Activated CD4-positive, alpha-beta T cell treated with anti-CD3 and anti-CD28 coated beads, Interleukin-2, Interleukin-4, amounts not matched to agents 100 ng/mL and 50 ng/mL, durations not matched to agents 16 hours and 8 hours (primary cell): ENCODE results near the gene ATXN1.
A peak's percentile ranks its signal among the peaks of the same experiment; 100 is the strongest.

ENCODE experiments used
- DNase-seq: peaks from one replicate; pipeline ENCODE4 v3.0.0-alpha.2; 2020; ENCODE audit warnings: low spot score

ATXN1 gene

DNA sequence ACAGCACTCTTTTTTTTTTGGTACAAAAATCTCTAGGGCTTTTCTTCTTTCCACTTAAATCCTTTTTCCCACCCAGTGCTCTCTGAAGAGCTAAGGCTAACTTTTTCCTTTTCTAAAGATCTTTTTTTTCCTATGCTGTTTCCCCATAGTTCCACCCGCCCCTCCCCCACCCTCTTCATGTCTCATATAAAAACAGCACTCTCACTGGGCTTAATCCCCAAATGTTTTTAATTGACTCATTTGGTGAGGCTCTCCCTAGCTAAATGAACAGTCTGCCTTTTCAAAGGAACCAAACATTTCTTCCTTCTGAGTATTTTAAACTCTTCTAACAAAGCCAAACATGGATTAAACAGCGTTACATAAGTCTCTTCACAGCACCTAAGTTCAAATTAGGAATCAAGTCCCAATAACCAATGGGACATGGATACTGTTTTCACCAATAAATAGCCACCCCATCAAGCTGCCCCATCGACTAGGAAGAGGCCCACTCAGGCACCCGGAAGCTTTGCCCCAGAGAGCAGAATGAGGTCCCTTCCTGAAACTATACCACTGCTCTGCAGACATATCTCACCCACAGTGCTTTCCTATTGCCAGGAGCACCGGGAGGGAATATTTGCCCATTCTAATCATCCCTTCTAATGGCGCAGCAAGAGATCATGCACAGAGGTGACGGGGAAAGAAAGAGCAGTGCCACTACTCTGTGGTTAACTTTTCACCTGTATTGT is 63.7 kb downstream of the ATXN1 start:
- no peak for DNase-seq

DNA sequence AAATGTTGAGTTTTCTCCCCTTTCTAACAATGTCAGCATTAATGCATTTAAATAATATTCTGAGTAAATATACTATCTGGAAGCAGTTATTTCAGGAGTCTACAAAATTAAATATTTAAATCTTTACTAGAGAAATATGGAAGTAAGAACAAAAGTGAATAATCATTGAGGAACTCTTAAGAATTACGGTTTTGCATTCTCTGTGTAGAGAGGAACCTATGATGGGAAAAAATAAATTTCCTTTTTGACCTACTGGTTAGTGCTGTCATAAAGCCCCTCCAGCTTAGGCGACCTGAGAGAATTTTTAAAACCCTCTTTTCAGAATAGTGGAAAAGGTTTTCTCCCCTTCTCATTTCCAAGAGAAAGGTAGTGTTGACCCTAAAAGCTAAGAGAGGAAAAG is 64.8 kb downstream of the ATXN1 start:
- DNase-seq: no peak

DNA sequence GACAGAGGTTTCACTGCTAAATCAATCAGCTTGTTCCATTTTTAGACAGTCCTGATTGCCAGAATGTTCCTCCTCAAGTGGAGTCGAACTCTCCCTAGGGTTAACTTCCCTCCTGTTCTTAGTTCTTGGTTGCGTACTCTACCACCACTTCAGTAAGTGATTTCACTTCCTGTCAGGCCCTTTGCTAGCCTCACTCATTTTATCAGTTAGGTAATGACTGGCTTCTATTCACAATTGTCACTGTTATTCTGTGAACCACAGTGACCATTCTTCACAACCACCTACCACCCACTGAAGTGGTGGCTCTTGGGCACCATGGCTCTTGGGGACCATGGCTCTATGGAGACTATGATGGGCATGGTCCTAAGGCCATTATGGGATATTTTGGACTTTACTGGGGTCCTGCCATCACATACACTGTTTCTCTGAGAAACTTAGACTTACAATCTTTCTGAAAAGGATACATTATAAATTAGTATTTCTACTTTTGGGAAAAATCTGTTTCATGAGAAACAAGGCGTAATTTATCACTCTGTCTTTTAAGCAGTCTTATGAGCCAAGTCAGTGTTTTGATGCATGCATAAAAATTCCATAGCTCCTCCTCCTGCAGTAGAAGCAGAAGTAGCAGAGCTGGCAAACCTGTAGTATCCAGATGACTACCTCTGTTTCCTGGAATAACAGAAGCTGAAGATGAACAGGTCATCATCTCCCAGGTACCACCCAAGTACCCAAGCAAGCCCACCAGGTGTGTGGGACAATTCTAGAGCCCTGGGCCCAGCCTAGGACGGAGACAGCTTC is 66.3 kb downstream of the ATXN1 start:
- peak; percentile 86 for DNase-seq

DNA sequence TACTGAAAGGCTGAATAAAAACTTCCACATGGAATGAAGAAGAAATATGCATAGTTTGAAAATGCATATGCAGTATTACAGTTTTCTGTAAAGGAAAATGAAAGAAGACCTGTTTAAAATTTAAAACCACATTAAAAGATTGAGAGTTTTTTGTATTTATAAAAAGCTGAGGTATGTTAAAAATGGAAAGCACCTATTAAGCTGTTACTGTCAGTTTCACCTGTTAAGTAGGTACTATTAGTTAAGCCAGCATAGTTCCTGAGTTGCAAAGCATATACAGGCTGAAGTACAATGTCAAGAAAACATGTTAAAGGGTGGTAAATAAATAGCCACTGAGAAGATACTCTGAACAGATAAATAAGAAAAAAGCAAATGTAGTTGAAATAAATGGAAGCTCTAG is 69.9 kb downstream of the ATXN1 start:
- no peak for DNase-seq

DNA sequence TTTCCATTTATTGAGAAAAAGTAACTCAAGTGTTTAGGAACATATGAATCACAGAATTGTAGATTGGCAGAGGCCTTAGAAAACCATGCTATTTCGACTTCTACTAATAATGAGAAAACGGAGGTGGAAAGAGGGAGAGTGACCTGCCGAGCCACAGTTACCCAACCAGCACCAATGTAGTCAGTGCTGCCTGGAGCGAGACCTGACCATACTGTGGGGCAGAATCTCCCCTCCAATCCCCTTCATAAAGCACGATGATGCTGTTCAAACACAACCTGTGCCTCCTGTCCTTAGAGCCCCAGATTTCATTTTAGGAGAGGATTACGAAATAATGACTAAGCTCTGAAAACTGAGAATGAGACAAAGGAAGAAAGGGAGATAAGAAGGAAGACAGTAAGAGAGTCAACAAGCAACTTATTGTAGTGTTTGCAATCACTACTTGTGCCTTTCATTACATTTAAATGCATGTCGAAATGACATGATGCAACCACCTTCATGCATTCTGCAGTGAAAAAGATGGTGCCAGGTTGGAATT is 70.6 kb downstream of the ATXN1 start:
- peak; percentile 89 for DNase-seq

DNA sequence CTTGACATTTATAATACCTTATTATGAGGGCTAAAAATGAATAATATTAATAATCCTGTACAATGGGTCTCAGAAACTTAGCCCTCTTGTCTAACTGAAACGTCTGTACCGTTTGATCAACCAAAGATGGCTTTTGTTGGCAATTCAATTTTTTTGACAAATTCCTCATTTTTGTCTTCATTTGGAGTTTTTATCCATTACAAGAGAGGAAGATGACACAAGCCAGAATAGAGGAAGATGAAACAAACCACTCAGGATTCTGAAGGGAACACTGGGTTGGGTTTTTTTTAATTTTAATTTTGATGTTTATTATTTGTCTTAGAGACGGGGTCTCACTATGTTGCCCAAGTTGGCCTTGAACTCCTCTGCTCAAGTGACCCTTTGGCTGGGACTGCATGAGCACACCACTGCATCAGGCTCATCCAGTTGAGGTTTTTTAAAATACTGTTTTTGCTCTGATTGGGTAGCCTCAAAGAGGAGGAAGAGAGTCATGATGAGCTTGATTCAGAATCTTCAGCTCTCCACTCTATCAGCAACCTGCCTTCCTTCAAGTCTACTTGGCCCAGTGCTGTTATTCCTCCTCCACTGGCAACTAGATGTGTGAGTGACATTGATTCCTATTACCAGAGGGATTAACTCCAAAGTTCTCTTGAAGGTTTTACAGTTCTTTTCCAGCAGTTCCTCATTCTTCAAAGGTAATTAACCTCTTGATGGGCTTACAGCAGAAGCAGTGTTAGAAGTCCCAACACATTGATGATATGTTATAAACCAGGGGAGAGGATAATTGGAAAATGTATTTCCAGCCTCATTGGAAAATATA is 71.3 kb downstream of the ATXN1 start:
- DNase-seq: no peak

DNA sequence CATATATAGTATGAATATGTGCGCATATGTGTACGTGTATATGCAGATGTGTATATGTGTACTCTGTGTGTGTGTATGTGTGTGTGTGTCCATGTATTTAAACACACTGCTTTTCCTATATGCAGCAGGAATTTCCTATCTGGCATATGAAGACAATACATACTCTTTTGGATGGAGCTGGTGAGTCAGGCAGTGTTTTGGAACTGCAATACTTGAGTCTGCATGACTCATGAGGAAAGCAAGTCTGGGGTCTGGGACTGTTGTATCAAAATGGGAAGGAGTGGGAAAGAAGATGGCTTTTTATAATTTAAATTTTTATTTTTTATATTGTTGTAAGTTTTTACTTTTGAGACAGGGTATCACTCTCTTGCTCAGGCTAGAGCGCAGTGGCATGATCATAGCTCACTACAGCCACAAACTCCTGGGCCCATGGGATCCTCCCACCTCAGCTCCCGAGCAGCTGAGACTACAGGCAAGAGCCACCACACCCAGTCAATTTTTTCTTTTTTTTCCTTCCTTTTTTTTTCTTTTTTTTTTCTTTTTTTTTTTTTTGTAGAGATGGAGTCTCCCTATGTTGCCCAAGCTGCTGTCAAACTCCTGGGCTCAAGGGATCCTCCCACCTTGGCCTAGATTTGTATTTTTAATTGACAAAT is 72.2 kb downstream of the ATXN1 start:
- no peak for DNase-seq

DNA sequence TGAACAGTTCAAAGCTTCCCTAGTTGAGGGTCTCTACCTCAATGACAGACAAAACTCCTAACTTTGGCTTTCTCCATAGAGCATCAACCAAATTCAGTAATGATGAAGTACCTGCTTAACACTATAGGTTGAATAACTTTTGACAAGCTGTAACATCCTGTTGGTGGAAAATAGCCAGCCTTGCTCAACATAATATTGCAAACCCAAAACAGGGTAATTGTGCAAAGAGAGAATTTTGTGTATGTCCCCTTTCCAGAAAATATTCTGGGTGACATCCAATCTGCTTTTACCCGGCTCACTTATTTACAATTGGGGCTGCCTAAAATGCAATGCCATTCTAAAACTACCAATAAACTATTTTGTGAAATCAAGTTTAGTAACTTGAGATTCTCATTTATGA is 72.8 kb downstream of the ATXN1 start:
- DNase-seq: no peak

DNA sequence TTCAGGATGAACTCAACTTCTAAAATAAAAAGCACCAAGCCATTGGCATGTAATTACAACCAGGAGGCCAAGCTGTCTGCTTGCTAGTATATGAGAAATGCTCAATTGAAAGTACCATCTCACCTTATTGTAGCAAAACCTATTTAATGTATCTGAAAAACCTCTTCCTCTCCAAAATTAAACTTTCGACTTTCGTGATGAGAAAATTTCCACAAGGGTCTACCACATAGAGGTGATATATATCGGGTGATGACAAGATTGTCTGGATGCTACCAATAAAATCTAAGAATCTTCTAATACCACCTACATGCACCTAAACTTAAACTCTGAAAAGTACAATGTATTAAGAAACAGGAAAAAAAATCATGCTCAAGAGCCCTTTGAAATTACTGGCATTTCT is 74.2 kb downstream of the ATXN1 start:
- peak; percentile 70 for DNase-seq

DNA sequence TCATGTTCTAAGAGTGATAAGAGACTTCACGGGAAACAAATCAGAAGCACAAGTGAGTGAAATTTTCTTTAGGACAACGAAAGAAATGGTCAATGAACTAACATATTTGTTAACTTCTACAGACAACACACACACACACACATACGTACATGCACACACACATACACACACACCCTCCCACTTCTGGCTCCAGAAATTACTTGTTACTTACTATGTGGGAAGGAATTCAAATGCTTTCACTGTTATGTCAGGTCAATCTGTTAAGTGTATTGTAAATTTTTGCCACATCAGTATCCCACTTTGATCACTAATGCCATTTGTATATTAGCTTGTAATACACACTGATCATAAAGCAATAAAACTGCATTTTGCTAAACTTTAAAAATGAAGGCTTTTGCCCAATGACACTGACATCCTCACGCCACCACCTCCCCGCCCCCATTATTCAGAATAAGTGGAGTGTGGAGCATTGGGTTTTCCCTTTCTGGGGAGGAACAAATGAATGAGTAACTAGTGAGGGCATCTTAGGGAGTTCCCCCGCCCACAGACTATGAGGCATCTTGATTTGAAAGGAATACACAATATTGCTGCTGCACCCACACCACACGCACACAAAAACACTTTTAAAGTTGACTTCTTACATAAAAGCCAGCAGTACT is 76.2 kb downstream of the ATXN1 start:
- peak; percentile 84 for DNase-seq

DNA sequence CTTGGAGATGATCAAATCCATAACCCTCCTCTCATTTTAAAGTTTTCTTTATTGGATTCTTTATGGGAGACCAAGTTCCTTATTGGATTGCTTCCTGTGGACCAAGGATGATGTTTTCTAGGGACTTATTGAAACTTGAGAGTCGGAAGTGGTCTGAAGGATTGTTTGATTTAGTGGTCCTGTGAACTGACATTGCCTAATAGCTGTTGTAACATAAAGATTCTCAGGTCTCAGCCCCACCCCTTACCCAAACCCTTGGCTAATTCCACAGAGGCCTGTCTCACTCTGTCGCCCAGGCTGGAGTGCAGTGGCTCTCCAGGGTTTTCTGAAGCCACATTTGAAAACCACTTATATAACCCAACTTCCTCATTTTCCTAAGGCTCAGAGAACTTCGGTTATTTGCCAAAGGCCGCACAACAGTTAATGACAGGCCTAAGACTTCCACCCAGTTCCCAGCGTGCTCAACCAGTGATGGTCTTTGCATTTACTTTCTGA is 77.0 kb downstream of the ATXN1 start:
- no peak for DNase-seq

DNA sequence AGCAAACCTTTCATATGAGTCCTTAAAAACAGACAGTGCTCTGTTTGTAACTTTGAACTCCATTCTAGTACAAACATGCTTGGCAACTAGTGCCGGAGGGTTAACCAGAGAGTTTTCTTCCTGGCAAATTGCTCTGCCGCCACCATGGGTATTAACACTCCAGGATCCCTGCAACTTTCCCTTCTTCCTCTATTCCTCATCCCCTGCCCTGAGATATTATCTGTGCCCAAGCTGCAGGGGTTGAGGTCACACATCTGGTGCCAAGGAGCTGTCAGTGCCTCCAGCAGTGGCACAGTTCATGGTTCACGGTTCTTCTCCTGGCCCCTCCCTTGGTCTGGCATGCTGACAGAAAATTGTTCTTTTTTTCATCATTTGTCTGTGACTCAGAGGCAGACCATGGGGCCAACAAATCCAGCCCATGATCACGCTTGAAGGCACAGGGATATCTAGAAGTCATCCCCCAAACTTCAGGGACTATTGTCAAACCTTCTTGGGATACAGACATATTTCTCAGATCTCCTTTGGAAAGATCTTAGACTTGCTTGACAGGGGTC is 77.5 kb downstream of the ATXN1 start:
- DNase-seq: no peak

DNA sequence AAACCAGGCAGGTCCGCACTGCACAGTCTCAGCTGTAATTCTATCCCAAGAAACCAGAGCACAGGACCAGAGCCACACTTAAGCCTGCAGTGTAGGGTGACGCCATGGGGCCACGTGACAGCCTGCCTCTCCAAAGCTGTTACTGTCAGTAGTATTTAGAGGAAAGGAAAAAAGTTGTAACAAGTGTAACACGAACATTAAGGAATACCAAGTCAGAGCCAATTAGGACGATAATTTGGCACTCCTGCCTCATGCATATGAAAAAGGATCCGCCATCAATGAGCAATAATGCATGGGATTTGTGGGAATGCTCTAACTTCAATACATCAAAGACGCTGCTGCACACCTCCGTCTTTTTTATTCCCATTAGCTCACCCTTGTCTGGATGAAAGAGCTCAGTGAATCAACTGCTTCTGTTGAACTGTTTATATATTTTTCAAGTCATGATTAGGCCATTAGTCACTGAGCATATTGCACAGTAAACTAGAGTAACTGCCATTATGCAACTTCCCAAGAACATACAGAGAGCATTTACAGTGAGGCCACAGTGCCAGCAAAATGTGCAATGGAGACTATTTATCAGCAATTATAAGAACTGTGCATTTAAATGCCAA is 79.9 kb downstream of the ATXN1 start:
- DNase-seq: no peak

DNA sequence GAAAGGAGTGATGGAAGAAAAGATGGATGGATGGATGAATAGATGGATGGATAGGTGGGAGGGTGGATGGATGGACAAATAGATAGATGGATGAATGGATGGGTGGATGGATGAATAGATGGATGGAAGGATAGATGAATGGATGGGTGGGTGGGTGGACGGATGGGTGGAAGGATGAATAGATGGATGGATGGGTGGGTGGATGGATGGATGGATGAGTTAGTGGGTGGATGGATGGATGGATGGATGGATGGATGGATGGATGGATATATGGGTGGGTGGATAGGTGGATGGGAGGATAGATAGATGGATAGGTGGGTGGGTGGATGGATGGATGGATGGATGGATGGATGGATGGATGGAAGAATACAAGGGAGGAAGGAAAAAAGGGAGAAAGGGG is 82.2 kb downstream of the ATXN1 start:
- no peak for DNase-seq

DNA sequence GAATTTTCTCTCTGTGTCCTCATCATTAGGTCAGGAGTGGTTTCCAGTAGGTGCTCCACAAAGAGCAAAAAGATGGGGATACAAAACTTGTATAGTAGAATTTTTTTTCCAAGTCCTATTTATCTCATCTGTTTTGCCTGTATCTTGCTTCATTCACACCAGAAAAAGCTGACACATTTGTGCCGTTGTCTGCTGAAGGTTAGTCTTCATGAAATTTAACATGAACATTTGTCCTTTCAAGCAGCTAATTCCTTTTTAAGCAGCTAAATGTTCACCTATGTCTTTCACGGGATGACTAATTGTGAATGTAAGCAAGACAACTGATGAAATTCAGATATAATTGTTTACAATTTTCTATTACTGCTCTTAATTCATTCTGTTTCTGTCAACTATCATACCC is 83.8 kb downstream of the ATXN1 start:
- no peak for DNase-seq

DNA sequence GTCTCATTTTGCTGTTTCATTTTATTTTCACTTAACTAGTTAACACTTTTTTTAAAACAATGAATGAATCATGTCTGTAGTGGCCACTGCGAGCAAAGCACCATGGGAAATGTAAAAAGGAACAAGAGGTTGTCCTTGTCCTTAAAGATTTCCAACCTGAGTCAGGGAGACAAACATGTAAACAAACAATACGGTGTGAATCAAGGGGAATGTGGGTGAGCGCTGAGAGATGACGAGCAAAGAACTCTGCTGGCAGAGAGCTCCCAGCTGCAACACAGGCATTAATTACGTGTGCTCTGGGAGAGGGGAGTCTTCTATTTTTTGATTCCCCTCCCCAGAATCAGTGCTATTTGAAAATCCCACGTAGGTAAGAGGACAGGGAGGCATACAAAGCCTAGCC is 84.3 kb downstream of the ATXN1 start:
- DNase-seq: no peak

DNA sequence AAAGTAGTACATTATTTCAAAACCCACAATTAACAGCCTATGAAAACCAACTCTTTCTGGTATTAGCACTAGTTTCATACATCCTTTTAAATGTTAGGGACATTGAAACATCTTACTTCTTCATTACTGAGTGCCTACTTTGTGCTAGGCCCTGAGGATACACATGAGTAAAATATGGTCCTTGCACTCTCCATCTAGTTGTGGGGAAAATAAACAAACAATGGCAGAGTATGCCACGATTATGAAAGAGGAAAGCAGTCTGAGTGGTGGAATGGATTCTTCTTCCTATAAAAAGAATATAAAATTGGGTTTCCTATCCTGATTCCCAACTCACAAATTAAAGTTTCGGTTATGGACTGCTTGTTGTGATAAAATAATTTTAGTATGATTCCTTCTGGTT is 84.9 kb downstream of the ATXN1 start:
- DNase-seq: no peak

DNA sequence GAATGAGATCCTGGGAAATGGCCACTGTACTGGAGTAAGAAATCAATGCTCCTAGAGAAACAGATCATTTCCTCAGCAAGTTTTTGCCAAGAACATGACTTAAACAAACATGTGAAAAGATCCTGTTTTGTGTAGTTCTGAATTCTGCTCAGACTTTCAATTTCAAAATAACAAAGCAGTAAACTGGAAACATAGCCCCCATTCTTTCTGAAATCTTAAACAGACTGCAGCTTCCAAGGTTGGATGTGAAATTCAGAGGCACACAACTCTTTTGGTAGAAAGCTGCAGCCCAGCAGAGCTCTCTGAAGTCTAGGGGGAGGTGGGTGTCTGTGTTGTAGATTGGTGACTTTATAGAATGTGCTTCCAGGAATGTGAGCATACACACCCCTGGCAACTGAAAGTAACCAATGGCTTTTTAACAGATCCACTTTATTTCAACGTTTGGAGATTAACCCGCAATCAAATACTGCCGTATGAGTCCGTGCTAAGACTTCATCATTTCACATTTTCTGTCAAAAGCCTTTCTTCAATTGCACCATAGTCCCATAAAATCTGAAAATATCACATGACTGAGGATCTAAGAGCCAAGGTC is 86.4 kb downstream of the ATXN1 start:
- no peak for DNase-seq

DNA sequence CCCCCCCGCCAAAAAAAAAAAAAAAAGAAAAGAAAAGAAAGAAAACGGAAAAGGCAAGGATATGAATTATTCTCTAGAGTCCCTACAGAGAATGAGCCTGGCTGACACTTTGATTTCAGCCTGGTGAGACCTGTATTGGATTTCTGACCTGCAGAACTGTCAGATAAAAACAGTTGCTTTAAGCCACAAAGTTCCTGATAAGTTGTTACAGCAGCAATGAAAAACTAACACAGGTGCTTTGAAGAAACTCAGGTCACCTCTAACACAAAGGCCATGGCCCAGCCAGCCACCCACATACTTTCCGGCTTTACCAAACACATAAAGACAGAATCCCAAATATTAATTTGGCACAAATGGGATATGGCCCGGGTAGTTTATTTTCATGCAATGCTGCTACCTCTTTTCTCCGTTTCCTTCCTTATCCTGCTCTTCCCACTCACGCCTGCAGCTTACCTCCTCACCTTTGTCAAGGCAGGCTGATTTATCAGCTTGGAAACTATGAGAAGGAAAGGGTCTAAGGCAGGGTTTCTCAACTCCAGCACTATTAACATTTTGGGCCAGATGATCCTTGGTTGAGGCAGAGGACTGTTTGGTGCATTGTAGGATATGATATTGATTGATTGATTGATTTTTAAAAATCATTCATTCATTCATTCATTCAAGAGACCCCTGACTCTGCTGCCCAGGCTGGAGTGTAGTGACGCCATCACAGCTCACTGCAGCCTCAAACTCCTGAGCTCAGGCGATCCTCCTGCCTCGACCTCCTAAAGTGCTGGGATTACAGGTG is 88.1 kb downstream of the ATXN1 start:
- no peak for DNase-seq
